NCI-H1417 treated with DMSO at 0.1 percent for 48 hours (cell line): ENCODE measurements around the gene ACAD10.
"Not testable (repeated sequence)": the region's sequence is repeated elsewhere in the genome, so short reads cannot be mapped to it uniquely, and the experiment has no call there.

Source experiments
- DNase-seq: peaks from one replicate; lab custom pipeline; 2025; lab: John Stamatoyannopoulos, UW

Gene ACAD10

DNA sequence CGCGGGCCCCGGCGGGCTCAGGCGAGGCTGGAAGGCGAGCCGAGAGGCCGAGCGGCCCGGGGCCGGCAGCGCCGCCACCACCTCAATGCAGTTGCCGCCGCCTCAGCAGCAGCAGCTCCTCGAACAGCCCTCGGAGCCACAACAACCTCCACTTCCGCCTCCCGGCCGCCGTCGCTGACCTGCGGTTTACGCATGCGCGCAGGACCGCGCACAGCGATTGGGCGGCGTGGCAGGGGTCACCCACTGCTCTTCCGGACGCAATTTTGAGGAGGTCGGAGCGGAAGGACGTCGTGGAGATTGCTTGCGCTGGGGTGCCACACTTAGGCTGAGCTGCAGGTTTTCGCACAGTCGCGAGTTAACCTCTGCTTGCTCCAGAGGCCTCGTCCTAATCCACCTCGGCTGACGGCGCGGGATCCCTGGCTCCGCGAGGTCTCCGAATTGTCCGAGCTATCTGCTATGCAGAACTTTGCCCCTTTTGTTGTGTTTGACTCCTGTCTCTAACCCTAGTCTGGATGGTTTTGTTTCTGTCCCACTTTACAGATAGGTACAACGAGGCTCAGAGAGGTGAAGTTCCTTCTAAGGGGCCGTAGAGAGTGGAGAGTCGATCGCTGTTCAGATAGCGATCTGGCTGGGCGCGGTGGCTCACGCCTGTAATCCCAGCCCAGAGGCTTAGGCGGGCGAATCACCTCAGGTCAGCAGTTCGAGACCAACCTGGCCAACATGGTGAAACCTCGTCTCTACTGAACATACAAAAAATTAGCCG lies at the start of gene ACAD10, which contains the start of gene BRAP:
ACAD10 (plus strand) TSS at position 243 of the 763 bp plus-strand sequence. CDS start 6,657 bp downstream, outside the sequence.
BRAP (minus strand) TSS at position 146 of the 763 bp plus-strand sequence. CDS start 164 bp downstream, outside the sequence.
- peak; percentile 38 for DNase-seq

DNA sequence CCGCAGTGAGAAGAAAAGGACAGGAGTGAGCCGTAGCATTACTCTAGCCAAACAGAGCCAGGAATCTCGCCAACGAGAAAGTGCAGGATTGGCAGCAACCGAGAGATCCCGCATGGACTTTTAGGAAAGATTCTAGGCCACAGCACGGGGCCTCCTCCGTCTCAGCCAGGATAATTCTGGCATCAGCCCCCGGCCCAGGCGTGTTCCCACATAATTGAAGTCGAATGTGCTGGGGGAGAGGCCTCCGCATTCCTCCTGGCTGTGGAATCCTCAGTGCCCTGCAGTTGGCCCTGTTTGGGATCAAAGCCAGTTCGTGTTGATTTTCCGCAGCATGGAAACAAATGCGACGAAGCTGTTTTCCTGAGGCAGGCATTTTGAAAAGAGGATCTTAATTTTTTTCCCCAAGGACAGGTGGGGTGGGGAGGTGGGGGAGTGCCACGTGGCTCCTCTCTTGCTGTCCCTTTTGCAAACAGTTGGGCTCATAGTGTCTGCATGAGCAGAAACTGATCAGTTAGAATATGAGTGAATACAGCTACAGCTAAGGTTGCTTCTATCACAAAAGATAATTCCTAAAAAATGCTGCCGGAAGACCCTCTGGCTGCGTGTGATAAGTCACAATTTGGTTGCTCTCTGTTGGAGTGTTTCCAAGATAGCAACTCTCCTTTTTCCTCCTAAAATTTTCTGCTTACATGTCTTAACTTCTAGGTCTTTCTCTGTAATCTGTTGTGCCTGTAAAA lies 49.5 kb upstream of the ACAD10 start:
- DNase-seq: no peak

DNA sequence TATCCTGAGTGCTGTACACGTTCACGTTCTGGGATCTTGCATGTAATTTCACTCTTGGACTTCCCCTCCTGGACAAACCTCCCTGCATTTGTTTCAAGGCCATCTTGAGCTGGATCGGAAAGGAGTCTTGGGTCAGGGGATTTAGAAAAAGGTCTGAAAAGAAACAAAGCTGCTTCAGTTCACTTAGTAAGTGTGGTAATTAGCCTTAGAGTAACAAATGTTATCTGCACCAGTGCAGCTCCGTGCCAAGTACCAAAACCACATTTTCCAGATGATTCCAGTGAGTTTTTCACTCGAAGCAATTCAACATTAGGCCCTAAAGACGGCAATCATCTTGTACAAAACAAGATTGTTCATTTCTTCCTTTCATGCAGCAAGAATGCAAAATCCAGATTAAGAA lies 47.3 kb upstream of the ACAD10 start:
- DNase-seq: no peak

DNA sequence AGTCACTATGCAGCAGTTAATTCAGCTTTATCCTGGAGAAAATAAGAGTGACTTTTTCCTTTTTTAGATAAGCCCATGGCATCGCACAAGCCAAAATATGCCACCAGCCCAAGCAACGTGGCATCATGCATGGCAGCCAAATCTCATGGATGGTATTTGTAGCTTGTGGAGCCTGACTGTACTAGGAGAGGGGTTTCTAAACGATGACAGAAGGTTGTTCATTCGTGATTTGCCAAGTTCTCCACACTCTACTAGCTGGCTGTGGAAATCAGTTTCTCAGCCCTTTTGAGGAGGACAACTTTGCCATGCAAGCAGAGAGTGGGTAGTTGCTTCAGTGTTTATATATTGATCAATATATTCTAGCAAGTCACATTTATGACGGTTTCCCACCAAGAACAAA lies 45.3 kb upstream of the ACAD10 start:
- DNase-seq: no peak

DNA sequence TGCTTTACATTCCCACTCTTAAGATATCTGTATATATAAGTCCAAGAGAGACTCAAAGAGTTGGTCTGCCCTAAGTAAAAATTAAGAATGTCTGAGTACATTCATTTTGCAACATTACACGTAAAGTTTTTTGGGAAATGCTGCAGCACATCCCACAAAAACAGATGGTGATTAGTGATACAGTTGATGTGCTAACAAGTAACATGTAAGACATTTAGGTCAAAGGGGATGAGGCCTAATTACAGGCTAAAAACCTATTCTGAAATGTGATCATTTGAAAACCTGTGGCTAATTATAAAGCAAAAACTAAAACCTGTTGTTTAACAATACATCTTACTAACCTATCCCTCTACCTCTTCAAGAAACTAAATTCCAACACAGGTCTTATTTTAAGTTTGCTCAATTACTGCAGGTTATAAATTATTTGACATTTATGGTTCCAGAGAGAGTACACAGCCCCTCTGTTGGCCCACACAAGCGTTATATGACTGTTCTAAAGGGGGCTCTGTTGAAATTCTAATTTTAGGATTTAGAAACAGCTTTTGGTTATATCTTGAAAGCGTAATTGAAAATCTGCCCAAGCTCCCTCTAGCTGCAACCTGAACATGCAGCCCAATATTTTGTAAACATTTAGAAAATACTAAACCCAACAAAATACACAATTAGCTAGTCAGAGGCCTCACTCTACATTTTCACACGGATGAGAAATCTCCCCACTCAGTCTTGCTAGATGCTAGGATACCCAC lies 43.0 kb upstream of the ACAD10 start:
- DNase-seq: no peak

DNA sequence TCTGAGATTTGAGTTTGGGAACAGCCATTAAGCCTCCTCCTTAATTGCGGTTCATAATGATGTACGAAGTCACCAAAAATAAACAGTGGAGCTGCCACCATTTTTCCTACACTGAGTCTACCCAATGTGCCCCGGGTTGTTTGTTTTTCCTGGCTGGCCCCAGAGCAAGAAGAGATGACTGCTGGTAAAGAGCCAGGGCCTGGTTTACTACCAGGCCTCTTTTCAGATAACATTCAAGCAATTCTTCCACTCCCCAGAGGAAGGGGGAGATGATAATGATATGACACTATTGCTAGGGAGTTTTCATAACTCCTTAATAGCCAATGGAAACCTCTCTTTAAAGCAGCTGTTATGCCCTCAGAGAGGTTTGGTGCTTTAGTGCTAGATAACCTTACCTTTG lies 42.4 kb upstream of the ACAD10 start:
- no peak for DNase-seq

DNA sequence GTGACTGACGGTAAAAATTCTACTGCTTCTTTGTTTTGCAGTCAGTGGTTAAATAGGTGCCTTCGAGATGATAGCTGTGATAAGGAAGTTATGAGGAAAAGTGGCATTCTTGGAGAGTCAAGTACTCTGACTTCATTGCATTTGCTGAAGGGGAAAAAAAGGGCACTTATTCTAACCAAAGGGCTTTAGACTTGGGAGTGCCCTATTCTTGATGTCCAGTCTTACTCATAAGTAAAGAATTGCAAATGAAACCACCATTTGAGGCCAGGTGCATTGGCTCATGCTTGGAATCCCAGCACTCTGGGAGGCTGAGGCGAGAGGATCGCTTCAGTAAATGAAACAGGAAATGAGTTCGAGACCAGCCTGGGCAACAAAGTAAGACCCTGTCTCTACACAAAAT lies 40.4 kb upstream of the ACAD10 start:
- DNase-seq: no peak

DNA sequence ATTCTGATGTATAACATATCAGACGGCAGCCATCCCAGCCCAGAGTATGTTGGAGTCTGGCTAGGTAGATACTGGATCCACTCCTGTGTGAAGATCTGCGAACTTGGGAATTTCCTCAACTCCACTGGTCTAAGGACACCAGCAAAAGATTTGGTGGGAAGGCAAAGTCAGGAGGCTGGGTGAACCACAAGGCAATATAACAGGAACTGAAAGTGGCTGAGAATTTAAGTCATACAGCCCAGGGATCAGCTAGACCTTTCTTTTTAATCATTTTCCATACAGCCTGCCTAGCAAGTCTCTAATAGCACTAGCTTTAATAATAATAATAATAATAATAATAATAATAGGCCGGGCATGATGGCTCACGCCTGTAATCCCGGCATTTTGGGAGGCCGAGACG lies 34.9 kb upstream of the ACAD10 start:
- no peak for DNase-seq

DNA sequence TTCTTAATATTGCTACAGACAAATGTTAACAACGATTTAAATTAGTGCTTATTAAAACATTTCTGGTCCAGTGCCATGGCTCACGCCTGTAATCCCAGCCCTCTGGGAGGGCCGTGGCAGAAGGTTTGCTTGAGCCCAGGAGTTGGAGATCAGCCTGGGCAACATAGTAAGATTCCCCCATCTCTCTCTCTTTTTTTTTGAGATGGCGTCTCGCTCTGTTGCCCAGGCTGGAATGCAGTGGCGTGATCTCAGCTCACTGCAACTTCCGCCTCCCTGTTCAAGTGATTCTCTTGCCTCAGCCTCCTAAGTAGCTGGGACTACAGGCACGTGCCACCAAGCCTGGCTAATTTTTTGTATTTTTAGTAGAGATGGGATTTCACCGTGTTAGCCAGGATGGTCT lies 33.3 kb upstream of the ACAD10 start:
- DNase-seq: not testable (repeated sequence)

DNA sequence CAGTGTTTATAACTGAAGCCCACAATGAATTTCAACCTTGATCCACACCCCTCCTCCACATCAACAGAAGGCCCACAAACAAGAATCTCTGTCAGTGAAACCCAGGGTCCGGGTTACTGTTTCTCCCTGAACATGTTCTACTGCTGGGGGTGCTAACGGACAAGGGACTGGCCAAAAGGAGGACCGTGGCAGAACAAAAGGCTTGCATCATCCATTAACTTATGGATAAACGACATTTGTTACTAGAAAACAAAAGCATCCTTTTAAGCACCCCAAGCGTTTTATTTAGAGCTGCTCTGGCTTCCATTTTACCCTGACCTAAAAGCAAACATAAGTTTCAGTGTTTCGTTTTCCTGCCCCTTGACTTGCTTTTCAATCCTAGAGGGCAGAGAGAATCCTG lies 32.3 kb upstream of the ACAD10 start:
- no peak for DNase-seq

DNA sequence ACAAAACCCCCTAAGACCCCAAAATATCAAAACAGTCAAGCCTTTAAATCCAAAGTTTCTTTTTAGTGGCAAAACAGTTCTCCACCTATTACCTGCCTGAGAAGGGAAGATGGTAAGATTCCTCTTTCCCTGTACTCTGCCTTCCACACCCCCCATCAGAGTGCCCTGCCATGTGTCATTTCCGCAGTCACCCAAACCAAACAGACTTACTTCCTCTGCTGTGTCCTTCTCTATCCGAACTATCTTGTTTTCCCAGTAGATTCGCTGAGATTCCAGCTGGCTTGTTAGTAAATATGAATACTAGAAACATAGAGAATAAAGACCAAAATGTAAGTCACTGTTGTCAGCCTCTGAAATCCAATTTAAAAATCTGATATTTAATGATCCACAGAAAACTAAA lies 30.5 kb upstream of the ACAD10 start:
- no peak for DNase-seq

DNA sequence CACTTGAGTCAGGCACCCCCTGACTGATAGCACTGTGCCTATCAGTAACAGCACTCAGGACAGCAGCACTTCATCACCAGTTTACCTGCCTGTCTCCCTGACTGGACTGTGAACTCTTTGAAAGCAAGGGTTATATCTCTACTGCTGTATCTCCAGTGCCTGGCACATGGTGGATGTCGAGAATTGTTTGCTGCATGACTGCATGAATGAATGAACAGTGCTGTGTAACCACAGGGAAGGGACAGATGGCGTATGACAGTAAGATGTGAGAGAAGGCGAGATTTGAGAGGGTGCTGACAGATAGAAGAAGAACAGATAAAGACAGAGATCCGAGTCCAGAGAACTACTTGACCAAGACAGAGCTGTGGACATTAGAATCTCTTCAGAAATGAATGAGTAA lies 29.8 kb upstream of the ACAD10 start:
- DNase-seq: no peak

DNA sequence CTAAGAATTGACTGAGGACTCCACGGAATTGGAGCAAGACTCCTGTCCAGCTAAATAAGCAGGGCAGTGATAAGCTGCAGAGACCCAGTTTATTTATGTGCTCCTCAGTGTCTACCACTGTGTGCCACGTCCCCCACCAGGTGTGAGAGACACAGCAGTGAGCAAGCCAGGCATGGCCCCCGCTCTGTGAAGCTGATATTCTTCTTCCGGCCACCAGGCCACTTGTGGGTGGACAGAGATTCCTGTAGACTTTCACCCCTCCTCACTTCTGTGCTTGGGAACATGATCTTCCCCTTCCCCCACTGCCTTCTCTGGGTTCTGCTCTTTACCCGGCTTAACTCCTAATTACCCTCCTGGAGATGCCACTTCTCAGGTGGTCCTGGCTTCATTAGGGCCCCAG lies 21.4 kb upstream of the ACAD10 start:
- DNase-seq: no peak

DNA sequence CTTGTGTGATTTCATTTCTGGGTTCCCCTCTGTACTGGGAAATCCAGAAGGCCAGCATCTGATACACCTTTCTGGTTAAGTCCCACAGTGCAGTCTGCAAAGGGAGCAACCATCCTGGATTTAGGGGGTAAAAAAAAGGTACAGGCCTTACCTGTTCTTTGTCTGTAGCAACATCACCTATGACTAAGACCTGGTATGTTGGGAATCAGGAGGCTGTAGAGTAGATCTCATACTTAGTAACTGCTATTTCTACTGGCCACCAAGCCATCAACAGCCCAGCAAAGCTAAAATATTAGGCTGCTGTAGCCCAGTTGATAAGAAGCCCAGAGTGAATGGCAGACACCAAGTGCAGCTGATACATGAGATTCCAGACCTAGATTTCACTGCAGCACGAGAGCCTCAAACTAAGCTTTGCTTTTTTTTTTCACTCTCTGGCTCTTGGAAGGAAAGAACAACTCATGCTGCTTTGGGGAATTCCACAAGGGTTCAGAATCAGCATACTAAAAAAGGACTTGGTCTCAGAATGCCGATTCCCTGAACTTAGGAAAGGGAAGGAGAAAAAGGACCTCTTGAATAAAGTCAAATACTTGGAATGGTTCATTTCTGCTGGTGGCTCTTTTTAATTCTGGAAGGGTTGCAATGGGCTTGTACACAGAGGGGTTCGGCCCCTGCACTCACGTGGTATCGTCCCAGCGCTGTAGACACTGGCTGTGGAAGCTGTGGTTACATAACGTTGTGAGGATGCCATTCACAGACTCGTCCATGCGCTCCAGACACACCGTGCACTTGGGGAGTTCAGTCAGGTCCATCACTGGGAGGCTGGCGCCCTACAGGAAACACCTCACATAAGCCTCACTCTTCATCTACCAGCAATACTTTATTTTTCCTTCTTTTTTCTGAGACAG lies 20.6 kb upstream of the ACAD10 start:
- no peak for DNase-seq

DNA sequence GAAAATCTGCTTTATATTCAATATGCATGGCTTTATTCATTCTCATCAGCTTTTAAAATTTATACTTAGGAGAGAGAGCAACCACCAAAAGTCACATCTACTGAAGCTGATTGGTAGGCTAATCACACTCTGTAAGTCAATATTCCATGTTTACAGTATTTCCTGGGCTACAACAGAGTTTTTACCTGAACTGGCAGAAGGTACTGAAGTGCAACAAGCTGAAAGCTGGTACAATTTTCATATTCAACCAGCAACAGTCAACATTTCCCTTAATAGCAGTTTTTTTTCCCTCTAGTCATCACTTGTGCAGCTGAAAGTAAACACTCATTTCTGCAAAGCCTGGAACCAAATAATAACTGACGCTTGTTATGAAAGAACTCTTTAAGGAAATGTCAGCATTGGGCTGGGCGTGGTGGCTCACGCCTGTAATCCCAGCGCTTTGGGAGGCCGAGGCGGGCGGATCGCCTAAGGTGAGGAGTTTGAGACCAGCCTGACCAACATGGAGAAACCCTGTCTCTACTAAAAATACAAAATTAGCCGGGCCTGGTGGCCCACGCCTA lies 13.0 kb upstream of the ACAD10 start:
- DNase-seq: no peak

DNA sequence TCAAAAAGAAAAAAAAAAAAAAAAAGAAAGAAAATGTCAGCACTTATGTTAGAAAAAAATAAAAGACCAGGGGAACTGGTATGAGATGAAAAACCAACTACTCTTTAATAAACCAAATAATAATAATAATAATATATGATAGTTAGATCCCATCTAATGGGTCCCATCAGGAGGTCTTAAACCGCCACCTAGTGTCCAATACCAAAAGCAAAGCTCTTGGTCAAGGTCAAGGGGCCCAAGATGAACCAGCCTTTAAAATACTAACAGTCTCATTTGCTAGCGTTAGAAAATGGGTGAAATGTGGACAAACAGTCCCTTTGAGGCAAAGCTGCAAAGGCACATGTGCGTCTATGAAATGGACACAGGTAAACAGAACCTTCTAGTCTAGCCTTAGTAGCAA lies 12.3 kb upstream of the ACAD10 start:
- DNase-seq: no peak

DNA sequence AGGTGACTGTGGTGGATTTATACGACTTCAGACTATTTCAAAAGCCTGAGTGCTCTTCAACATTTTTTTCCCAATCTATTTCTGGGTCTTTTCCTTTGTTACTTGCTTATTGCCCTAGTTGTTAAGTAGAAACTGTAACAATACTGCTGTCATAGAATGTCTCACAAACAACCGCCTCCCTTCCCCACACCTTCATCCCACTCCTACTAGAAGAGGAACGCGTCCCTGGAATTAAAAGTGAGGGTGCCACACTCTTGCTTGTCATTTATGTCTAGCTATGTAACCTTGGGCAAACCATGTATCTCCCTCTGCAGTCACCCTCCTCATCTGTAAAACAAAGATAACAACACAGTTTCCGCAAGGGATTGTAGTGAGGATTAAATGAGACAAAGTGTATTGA lies 8.7 kb upstream of the ACAD10 start:
- DNase-seq: no peak

DNA sequence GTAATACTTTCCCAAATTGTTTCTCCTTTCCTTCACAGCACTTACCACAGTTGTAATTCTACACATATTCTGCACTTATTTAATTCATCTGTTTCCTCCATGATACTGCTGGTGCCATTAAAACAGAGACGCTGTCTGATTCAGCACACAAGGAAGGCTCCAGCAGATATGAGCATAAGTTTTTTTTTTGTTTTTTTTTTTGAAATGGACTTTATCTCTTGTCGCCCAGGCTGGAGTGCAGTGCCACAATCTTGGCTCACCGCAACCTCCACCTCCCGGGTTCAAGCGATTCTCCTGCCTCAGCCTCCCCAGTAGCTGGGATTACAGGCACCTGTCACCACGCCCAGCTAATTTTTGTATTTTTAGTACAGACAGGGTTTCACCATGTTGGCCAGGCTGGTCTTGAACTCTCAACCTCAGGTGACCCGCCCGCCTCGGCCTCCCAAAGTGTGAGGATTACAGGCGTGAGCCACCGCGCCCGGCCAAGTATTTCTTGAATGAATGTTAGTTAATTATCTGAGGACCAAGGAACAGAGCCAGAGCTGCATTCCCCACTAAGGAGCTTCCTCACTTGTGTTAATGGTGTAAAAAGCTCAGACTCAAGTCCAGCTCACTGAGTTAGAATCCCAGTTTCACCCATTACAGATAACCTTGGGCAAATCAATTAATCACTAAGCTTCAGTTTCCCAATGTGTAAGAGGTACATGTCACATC lies 1.2 kb upstream of the ACAD10 start:
- not testable (repeated sequence) for DNase-seq

DNA sequence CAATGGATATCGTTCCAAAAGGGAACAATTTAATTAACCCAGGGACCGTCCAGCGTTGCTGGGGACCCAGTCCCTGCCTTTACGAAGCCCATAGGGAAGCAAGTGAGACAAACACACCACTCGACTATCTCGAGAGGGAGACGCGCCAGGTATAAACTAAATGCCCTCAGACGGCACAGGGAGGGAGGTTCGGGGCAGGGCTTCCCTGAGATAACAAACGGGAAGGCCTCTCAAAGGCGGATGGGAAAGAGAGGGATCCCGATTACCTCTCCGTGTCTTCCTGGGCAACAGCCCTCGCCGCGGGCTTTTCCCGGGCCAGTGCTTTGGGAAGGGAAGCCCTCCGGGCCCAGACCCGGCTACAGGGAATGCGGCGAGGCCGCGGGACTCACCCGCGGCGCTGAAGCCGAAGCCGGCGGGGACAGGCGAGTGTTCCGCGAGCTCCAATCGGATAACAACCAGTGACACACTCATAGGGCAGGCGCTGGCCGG lies 487 bp upstream of the ACAD10 start:
- no peak for DNase-seq

DNA sequence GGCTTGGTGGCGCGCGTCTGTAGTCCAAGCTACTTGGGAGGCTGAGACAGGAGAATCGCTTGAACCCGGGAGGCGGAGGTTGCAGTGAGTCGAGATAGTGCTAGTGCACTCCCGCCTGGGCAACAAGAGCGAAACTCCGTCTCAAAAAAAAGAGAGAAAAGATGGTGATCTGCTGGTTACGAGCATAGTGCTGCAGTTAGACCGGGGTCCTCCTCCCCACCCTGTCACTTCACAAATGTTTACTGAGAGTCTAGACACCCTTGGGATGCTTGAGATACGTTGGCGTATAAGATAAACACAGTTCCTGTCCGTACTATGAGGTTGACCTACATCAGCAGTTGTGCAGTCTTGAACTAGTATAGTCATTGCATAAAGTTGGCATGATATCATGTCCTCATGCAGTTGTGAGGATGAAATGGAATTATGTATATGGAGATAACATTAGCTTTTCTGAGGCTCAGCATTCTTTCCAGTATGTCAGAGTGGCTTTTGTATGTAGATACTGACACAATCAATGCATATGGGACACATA lies 787 bp downstream of the ACAD10 start:
- no peak for DNase-seq
